Stomach (tissue), 9 donors: ENCODE data around the gene HBQ1. TPM values are rescaled to one million over a fixed set of nuclear protein-coding genes. Genes with fewer than 3 reads are reported as not detected.

Source experiments
- DNase-seq, 2 donors: peaks; one replicate each; pipeline versions ENCODE4 v3.0.0 to v3.0.0-alpha.2; 2013 to 2019
- H3K27ac ChIP-seq, 5 donors: fragments of 200-600 bp in 4 of 5; sonication (generic) in 4 of 5; one replicate each; pipeline ENCODE4 v1.5.1; 2013 to 2019; ENCODE audit warnings: mild to moderate bottlenecking in 1 of 5, moderate library complexity in 1 of 5
- H3K27me3 ChIP-seq, 3 donors: fragments of 200-600 bp; sonication (generic); one replicate each; pipeline ENCODE4 v1.5.1; 2017 to 2019; ENCODE audit warnings: mixed run types in 1 of 3
- H3K36me3 ChIP-seq, 4 donors: fragments of 200-600 bp; sonication (generic); 1 replicate in 3 of 4; 2 replicates in 1 of 4; pipeline ENCODE4 v1.5.1; 2016 to 2019
- H3K4me1 ChIP-seq, 4 donors: fragments of 200-600 bp; sonication (generic); one replicate each; pipeline ENCODE4 v1.5.1; 2016 to 2019
- H3K4me3 ChIP-seq, 4 donors: fragments of 200-600 bp; sonication (generic) in 3 of 4; one replicate each; pipeline ENCODE4 v1.5.1; 2016 to 2019; ENCODE audit warnings: mild to moderate bottlenecking in 1 of 4
- H3K9me3 ChIP-seq, 4 donors: fragments of 200-600 bp; sonication (generic); one replicate each; pipeline ENCODE4 v1.5.1; 2016 to 2019
- EP300 ChIP-seq: sonication (generic); formaldehyde crosslinking; IDR thresholded peaks from one replicate; pipeline ENCODE4 v1.6.1; 2017; ENCODE audit warnings: antibody characterized with exemption
- POLR2A ChIP-seq, 4 donors: fragments of 450-650 bp; IDR thresholded peaks; one replicate each; pipeline ENCODE4 v1.6.1; 2016; ENCODE audit warnings: antibody characterized with exemption in 4 of 4, control low read depth in 2 of 4, mild to moderate bottlenecking in 1 of 4, moderate library complexity in 1 of 4
- POLR2AphosphoS5 ChIP-seq, 3 donors: sonication (generic); formaldehyde crosslinking; IDR thresholded peaks; one replicate each; pipeline ENCODE4 v1.6.1; 2016; ENCODE audit warnings: antibody characterized with exemption in 3 of 3
- WGBS, 5 donors: extraction: QIAGEN DNeasy Blood & Tissue Kit in 3 of 5; methylation state at CpG; one replicate each; pipeline versions ENCODE4 v1.1.5 to v1.1.7; 2013 to 2018; 5-methylcytosine and 5-hydroxymethylcytosine counted together
- intact Hi-C: fragments of 100-400 bp; cut with DNase I; formaldehyde crosslinking; loops from one replicate; pipeline ENCODE4 v1.15.1; 2023; ENCODE audit warnings: low total_unique reads
- polyA plus RNA-seq, 3 donors: library from polyadenylated mRNA; stranded (reverse); fragments of 200-250 nt; gene quantifications; one replicate each; pipeline ENCODE4 v1.2.3, GENCODE V29; 2013
- total RNA-seq, 5 donors: library from RNA; depleted of rRNA; stranded (reverse); fragments of >200 nt; gene quantifications; one replicate each; pipeline versions ENCODE4 v1.1.0 to v1.2.3, GENCODE V29; 2014 to 2016
- TF ChIP-seq, protein P1 (sequence below), 7 experiments: fragments of 450-650 bp in 4 of 7; fragments of 200-600 bp in 3 of 7; sonication (generic) in 3 of 7; IDR thresholded peaks; one replicate each; pipeline ENCODE4 v1.5.1; 2016 to 2019; ENCODE audit warnings: antibody characterized with exemption in 7 of 7, control low read depth in 2 of 7, mild to moderate bottlenecking in 1 of 7
- donor health status: healthy with polysubstance abuse.
- donor health status: Bipolar disorder and iron deficiency.
- donor health status: healthy.

Gene HBQ1
- total and polyA plus RNA-seq, 8 donors, result not detected

DNA sequence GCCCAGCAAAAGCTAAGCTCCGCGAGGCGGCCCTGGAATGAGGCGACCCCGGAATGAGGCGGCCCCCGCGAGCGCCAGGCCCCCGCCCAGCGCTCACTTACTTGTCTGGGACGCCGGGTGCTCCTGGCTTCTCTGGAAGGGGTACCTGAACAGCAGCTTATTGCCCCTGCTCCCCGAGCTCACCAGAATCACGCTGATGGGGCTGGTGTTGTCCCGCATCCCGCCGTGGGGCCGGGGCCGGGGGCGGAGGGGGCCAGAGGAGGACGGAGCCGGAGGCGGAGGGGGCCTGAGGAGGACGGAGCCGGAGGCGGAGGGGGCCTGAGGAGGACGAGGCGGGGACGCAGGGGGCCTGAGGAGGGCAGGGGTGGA is 42.2 kb upstream of the HBQ1 start:
- TF ChIP-seq POLR2AphosphoS5 (IDR thresholded peaks at IDR 0.05), result no peak
- TF ChIP-seq EP300, result no peak
- TF ChIP-seq, protein P1, sequence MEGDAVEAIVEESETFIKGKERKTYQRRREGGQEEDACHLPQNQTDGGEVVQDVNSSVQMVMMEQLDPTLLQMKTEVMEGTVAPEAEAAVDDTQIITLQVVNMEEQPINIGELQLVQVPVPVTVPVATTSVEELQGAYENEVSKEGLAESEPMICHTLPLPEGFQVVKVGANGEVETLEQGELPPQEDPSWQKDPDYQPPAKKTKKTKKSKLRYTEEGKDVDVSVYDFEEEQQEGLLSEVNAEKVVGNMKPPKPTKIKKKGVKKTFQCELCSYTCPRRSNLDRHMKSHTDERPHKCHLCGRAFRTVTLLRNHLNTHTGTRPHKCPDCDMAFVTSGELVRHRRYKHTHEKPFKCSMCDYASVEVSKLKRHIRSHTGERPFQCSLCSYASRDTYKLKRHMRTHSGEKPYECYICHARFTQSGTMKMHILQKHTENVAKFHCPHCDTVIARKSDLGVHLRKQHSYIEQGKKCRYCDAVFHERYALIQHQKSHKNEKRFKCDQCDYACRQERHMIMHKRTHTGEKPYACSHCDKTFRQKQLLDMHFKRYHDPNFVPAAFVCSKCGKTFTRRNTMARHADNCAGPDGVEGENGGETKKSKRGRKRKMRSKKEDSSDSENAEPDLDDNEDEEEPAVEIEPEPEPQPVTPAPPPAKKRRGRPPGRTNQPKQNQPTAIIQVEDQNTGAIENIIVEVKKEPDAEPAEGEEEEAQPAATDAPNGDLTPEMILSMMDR (IDR thresholded peaks at IDR 0.05), result no peak
- TF ChIP-seq POLR2A (IDR thresholded peaks at IDR 0.05), result no peak
- H3K27ac ChIP-seq, result peak overlapping the region in 4 of 5 donors; percentile 82 to 91 (median 91)
- peaks cover 9 to 34% (median 20%) of the 10 kb centered on the region in 4 donors for H3K4me1 ChIP-seq
- no peaks in the 10 kb centered on the region for H3K9me3 ChIP-seq
- peak in 1 of 2 donors; percentile 67 for DNase-seq
- intact Hi-C loops, result no loop called here
- peak overlapping the region; percentile 67 to 88 (median 86) for H3K4me3 ChIP-seq
- no peaks in the 10 kb centered on the region for H3K36me3 ChIP-seq
- WGBS, 5 donors, result 1 to 3% (median 2%) methylated on average over 15 to 30 of the region's 30 CpGs
- H3K27me3 ChIP-seq, result peaks cover 0 to under 1% (median 0%) of the 10 kb centered on the region in 3 donors

DNA sequence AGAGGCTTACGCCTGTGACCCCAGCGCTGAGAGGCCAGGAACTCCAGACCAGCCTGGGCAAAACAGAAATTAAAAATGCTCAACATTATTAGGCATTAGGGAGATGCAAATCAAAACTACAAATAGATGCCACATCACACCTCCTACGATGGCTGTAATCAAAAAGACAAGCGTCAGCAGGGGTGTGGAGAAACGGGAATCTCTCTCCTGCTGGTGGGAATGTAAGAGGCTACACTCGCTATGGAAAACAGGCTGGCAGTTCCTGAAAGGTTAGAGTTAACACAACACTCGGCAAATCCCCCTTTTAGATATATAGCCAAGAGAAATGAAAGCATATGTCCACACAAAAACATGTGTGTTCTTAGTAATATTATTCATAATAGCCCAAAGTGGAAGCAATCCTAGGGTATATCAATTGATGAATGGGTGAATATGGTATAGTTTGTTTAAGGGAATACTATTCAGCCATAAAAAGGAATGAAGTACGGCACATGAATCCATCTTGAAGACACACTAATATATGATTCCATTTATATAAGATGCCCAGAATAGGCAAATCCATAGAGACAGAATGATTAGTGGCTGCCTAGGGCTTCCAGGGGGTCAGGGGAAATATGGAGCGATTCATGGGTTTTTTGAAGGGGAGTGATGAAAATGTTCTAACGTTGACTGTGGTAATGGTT is 39.9 kb upstream of the HBQ1 start:
- Histone ChIP-seq H3K36me3 (no peaks in the 10 kb centered on the region), H3K4me3 (no peak overlapping the region), H3K4me1 (peaks cover 9 to 33% (median 20%) of the 10 kb centered on the region in 4 donors), H3K9me3 (no peaks in the 10 kb centered on the region), H3K27ac (no peak overlapping the region), H3K27me3 (peaks cover 0 to 15% (median 0%) of the 10 kb centered on the region in 3 donors)
- intact Hi-C loops, result no loop called here
- no peak for DNase-seq
- WGBS, 5 donors, result 64 to 79% (median 67%) methylated on average over 10 of the region's 10 CpGs
- TF ChIP-seq POLR2A (IDR thresholded peaks at IDR 0.05), result no peak
- TF ChIP-seq, protein P1 (IDR thresholded peaks at IDR 0.05), result no peak
- no peak for TF ChIP-seq POLR2AphosphoS5 (IDR thresholded peaks at IDR 0.05)
- no peak for TF ChIP-seq EP300

DNA sequence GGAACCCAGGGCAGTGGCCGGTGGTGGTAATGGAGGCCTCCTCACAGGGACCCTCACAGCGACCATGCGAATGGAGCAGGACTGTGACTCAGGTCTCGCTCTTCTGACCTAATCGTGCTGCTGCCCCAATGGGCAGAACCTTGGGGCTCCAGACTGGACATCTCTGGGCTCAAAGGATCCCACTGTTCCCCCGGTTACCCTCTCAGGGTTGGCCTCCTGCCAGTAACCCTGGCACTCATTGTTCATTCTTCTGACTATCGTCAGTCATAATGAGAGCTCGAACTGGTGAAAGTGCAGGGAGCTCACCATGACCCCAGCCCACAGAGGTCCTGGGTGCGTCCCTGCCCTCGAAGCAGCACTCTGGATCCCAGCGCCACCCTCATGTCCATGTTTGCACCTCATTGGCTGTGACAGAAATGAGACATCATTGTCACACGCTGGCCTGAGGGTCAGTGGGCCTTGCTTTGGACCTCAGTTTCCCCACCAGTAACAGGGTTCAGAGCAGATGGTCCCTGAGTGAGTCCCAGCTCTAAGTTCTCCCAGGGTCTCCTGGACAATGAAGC is 37.8 kb upstream of the HBQ1 start:
- TF ChIP-seq EP300 (no peak), POLR2AphosphoS5 (IDR thresholded peaks at IDR 0.05) (no peak), POLR2A (IDR thresholded peaks at IDR 0.05) (no peak)
- TF ChIP-seq, protein P1 (IDR thresholded peaks at IDR 0.05), result no peak
- intact Hi-C loops, result no loop called here
- Histone ChIP-seq H3K27ac (no peak overlapping the region), H3K9me3 (no peaks in the 10 kb centered on the region), H3K4me3 (no peak overlapping the region), H3K27me3 (peaks cover 0 to 20% (median 0%) of the 10 kb centered on the region in 3 donors), H3K36me3 (no peaks in the 10 kb centered on the region), H3K4me1 (peaks cover 4 to 11% (median 9%) of the 10 kb centered on the region in 4 donors)
- no peak for DNase-seq
- WGBS, 5 donors, result 60 to 74% (median 71%) methylated on average over 12 of the region's 12 CpGs

GRCh38 chr16:143047-143446 is 37.2 kb upstream of the HBQ1 start:
- no peak for TF ChIP-seq EP300
- no peak for TF ChIP-seq POLR2A (IDR thresholded peaks at IDR 0.05)
- TF ChIP-seq POLR2AphosphoS5 (IDR thresholded peaks at IDR 0.05), result no peak
- TF ChIP-seq, protein P1 (IDR thresholded peaks at IDR 0.05), result no peak
- Histone ChIP-seq H3K4me3 (no peak overlapping the region), H3K27ac (no peak overlapping the region), H3K4me1 (peaks cover 0 to 8% (median 4%) of the 10 kb centered on the region in 4 donors), H3K9me3 (no peaks in the 10 kb centered on the region), H3K27me3 (peaks cover 0 to 20% (median 0%) of the 10 kb centered on the region in 3 donors), H3K36me3 (no peaks in the 10 kb centered on the region)
- intact Hi-C loops, result no loop called here
- DNase-seq, result no peak
- WGBS, 5 donors, result 56 to 79% (median 64%) methylated on average over 6 of the region's 6 CpGs
